ENCODE data around the gene C1QTNF3.
"Not testable (repeated sequence)": the region's sequence is repeated elsewhere in the genome, so short reads cannot be mapped to it uniquely, and the experiment has no call there.

Gene C1QTNF3

DNA sequence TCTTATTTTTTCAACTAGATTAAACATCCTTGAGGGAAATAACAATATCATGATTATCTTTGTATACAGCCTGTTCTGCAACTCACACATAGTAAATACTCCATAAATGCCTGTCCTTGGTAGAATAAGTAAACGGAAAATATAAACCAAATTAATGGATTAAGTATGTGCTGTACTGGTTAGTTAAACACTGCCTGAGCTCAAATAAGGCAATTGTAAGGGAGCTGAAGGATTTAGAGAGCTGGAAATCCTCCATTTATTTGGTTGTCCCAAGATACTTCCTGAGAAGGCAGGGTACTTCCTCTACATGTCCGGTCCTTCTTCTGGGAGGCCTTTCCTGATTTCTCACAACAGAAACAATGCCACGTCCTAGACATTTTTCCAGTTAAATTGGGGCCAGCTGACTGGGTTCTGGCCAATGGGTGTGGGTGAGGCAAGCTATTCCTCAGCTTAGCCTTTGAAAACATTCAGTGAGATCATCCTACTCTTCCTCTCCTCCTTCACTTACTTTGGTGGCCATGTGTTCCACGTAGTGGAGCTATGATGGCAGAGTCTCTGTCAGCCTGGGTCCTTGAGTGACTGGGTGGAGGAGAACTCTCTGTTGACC, 8.5 kb upstream of the C1QTNF3 start:
- no peak for DNase-seq (ENCODE audit: low read depth)

DNA sequence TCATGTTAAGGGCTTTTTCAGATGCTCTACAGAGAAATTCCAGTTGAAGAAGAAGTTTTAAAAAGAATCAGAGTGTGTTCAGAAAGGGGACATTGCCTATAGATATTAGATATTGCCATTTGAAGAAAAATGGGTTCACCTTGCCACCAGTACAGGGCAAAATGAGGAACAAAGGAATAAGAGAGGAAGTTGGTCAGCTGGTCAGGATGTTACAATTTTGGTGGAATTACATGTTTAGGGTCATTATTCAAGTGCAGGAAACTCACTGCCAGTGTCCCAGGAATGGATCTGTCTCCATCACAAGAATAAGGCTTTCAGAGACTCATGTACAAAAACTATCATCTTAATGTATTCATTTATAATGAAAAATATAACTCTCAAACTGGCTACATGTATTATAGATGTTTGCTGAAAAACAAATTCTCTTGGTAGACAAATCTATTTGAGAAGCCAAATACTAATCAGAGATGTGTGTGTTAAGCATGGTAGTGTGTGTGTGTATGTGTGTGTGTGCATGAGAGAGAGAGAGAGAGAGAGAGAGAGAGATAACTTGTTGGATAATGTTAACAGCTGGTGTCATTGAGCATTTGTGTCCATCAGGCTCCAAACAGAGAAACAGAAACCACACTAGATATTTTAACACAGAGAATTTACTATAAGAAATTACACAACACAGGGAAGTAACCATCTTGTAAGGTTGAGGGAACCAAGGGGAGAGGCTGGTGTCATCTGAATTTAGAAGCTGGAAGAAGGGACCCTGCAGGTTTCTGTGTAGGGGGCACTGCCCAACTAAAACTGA, 5.0 kb upstream of the C1QTNF3 start:
- no peak for DNase-seq (ENCODE audit: low read depth)

DNA sequence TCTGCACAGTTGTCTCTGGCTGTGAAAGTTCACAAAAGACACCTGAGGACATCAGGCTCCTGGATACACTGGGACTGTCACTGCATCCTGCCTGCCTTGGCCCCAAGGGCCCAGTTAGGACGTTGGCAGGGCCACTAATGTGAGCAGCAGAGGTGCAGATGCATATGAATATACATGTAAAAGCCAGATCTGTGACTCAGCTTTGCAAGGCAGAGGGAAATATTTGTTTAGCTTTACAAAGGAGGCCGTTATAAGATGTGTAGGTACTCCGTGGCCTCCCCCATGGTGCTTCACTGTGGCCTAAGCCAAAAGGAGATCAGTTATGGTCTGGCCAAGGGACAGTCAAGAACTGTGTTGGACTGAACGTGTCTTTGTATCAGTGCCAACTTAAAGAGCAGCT, 4.1 kb upstream of the C1QTNF3 start:
- DNase-seq (ENCODE audit: low read depth), result no peak

DNA sequence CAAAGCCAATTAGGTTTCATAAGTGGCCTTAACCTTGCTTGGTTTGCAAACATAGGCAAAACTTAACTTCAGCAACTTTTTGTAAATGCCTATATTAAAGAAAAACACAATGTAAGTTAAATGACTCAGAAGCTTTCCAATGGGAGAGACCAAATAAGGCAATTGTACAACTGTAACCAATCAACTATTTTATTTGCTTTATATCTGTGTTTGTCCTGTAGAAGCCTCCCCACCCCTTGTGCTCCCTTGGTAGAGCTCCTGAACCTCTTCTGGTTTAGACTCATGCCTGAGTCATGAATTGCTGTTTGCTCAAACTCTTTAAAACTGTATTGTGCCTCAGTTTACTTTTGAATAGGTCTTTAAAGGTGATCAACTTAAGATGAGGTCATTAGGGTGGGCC, 3.0 kb upstream of the C1QTNF3 start:
- peak; percentile 6 for DNase-seq (ENCODE audit: low read depth)

DNA sequence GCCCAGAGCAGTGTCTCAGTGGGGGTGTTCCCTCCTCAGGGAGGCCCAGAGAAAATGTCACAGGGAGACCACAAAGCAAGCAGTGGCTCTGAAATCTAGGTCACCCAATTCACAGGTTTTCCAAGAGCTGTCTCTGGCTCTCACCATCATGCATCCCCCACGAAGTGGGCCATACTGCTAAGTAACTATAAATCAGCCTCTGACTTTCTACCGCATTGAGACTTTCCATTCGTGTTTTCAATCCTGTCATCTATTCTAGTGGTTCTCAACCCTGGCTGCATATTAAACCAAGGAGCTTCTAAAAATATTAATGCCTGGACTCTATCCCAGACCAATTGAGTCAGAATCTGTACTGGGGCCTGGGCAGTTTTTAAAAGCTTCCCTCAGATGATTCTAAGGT, 2.0 kb upstream of the C1QTNF3 start:
- no peak for DNase-seq (ENCODE audit: low read depth)

DNA sequence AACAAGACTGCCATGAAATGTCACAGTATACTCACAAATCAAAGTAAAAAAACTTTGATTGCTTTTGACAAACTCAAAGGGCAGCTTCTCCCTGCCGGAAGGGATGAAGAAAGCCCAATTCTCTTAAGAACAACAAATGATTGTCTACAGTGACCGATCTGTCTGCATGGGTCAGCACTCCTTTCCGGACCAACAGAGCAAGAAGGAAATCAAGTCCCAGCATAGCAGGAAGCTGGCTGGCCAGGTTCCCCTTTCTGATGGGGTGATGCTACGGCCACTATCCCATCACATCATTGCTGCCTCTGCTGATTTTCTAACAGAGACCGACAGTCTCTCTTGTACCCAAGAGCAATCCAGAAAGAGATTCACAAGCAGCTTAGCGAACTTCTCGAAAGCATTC, 692 bp downstream of the C1QTNF3 start:
- no peak for DNase-seq (ENCODE audit: low read depth)

DNA sequence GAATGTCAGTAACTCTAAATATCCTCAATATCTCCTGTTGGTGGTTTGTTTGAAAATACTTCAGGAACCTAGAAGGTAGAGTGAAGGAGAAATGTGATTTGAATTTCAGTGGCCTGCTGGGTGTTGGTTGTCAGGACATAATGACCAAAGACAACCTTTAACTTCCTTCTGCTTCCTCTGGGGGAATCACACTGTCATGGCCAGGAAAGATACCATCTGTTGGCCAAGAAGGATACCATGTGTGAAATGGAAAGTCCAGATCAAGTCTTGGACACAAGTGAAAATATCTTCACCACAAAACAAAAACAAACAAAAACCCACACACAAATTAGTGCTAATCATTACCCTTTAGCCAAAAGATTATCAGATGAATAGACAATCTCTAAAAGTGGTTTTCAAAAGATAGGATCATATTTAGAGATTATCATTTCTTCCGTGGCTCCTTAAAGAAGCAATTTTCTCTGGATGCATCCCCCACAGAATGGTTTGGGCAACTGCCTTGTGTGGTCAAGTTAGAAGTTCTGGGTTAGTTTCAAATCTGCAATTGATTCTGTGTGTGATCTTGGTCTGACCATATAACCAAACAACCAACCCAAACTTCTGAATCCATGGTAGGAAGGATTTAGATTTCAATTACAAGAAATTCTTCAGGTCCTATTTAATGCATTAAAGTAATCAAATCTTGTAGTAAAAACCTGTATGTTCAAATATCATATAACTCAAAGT, 1.6 kb downstream of the C1QTNF3 start:
- no peak for DNase-seq (ENCODE audit: low read depth)

DNA sequence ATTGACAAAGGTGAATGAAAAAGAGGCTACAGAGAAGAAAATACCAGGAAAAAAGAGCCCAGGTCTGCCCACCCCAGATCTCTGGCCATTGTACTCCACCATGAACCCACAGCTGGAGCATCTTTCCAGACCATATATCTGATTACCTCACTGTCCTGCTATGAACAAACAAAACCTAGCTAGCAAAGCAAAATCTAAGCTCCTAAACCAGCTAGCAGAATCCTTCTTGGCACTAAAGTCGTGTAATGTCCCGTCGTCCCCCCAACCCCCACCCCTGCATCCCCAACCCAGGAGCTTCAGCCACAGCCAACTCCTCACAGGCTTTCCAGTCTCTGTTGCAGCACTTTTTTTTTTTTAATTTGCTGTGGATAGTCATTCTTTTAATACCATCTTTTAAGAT, 2.5 kb downstream of the C1QTNF3 start:
- DNase-seq (ENCODE audit: low read depth), result no peak

DNA sequence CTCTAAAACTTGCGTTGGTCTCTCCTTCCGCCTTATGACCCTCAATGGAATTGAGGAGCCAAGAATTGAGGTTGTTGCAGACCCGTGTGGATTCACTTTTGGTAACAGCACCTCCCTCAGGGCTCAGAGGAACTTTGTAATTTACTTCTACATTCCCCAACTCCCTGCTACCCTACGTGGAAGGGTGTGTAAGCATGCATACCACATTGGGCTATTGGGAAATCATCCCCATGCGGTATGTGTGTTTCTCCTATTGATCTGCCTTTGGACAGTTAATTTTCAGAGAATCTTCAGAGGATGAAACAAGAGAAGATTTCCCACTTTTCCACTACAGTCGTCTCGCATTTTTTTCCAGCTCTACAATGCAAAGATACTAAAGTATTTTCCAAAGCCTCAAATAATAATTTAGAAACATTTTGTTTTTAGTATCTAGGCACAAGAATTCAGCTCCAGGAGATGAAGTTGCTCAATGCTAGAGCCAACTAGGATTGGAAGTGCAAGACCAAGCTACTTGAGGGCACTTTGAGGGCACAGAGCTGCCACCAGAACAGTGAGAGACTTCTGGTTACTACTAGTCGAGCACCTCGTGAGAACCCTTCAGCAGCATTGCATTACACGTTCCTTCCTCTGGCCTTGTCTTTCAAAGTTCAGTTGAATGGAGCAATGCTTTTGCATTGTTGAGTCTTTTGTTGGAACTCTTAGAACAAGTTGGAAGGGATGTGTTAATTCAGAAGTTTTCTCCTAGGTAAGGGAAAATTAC, 3.4 kb downstream of the C1QTNF3 start:
- DNase-seq (ENCODE audit: low read depth), result no peak

DNA sequence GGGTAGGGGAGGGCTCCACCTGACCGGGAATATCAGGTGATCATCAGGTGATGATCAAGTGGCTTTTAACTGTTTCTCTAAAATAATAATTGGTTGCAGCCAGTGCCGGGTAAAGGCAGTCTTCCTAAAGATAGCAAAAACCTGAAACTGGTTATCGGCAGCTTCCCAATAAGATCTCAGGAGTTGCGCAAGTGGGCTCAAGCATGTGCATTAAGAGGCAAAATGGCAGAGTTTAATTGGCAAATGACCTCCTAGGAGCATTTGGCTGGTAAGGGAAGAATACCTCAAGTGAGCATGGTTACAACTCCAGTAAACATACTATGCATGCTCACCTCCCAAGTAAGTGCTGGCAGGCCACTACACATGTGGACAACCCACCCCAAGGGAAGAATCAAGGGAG, 4.2 kb downstream of the C1QTNF3 start:
- DNase-seq (ENCODE audit: low read depth), result no peak

DNA sequence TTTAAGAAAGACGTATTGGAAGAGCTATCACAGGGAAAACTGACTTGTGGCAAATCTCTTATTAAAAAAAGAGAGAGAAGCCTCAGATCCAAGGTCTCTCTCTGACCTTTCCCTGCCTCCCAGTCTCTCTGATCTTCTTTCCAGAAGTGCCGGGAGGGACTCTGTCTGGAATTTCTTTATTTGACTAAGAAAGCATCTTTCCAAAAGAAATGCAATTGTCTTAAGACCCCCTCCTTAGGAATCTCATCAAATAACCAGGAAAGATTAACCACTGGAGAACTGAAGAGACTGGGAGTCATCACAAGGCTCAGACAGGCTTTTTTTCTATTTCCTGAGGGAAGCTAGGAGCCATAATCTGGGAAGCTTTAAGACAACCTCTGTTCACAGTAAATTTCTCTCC, 4.6 kb downstream of the C1QTNF3 start:
- no peak for DNase-seq (ENCODE audit: low read depth)

DNA sequence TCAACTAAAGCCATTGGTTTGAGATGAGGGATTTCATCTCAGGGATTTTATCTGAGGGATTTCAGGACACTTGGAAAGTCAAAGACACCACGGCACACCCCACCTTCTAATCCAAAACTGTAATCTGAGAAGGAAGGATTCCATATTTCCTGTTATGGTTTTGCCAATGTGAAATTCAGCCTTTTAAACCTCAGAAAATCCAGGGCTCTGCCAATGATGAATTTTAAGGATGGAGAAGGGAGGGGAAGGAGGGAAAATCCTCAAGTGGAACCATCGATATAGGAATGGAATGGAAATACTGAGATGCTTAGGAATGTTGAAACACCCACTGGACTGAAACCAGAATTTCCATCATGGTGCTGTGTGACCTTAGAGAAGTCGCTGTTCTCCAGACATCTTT, 5.3 kb downstream of the C1QTNF3 start:
- no peak for DNase-seq (ENCODE audit: low read depth)

DNA sequence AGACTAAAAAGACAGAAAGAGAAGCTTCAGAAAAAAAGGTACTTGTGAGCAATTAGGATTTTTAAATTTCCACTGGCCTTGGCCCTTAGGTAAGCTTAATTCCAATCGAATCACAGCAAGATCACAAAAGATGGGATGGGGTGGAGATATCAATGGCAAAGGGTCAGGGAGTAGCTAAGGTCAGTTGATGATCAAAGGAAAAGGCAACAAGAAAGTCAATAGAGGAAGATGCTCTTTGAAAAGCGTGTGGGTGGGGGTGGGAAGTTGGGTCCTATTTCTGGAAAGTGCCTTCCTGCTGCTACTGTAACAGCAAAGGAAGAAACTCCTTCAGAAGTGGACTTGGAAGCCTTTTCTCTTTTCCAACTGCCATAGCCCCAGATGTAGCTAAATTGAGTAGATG, 7.3 kb downstream of the C1QTNF3 start:
- DNase-seq (ENCODE audit: low read depth), result no peak

DNA sequence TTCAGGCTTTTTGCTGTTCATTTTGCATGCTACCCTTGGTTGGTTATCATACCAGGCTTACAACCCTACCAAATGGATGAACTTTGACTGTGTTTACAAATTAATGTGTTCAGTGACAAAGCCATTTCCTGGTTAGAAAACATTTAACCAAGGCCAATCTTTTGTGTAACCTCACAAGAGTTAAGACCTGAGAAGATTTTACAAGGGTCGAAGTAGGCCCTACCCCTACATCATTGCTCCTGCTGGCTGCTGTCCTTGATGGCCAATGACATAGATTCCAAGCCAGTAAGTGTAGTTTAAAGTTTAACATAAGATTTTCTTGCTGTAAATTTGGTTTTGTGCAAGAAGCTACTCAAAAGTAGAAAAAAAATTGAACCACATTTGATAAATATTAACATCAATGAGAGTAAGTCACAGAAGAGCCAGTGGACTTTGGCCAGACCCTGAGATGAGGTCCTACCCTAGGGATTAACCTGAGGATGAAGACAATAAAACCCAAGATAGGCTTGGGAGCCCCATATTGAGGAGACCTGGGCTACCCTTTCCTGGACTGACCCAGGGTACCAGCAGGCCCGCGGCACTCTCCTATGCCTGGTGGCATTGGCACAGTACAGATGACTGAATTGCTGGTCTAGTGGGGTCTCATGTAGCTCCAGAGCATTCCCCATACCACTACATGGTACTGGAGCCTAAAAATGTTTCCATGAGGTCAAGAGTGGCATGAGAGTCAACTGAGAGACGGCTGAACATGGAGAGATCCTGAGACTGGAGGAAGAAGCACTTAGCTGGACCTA, 8.3 kb downstream of the C1QTNF3 start:
- DNase-seq (ENCODE audit: low read depth), result no peak

DNA sequence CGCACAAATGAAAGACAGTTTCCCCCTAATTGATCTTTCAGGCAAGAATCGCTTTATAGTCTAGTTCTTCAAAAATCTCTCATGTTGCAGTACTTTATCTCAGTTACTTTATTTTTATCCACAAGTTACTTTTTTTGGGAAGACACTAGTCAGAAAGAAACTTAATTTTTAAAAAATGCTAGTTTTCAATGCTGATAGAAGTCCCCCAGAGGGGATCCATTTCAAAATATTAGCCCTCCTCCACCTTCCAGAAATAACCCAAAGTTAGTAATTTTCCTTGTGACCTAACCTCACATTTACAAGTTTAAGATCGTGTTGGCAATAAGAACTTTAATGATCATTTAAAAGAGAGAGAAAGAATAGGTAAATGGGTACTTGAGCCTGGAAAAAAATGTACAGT, 11.0 kb downstream of the C1QTNF3 start:
- no peak for DNase-seq (ENCODE audit: low read depth)

DNA sequence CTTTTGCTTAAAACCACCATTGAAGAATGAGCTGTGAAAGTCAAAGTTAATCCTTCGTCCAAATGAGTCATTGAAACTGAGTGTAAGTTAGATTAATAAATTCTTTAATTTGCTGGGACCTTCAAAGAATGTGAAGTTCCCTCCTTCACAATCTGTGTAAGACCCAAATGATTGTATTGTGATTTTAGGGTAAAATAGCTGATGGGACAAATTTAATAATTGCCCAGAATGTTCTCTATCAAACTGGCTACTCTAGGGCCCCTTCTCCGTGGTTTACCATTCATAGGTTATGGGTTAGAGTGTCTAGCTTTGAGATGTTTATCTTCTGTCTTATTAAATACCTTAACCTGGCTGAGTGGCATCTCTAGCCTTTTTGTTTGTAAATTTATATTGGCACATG, 11.9 kb downstream of the C1QTNF3 start:
- DNase-seq (ENCODE audit: low read depth), result no peak

DNA sequence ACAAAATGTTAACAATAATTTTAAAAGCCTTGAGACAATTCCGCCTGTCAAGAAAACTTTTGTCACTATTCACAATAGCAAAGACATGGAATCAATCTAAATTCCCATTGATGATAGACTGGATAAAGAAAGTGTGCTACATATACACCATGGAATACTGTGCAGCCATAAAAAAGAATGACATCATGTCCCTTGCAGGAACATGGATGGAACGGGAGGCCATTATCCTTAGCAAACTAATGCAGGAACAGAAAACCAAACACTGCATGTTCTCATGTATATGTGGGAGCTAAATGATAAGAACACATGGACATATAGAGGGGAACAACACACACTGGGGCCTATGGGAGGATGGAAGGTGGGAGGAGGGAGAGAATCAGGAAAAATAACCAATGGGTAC, 12.4 kb downstream of the C1QTNF3 start:
- DNase-seq (ENCODE audit: low read depth), result not testable (repeated sequence)

DNA sequence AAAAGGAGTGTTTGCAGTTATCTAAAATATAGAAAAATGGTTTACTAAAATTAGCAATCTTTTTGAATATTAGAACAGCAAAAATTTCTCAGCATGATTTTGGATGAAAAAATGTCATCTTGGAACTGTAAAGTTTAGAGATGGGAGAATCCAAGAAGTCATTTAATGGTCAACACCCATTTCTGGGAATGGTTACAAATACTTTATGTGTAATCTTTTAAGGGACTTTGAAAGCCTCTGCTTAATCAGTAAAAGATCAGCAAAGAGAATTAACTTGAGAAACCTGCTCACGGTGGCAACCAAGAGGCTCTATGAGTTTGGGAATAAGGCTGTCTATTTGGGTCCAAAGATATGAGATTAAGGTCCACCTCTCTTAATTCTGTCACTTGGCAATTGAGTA, 13.0 kb downstream of the C1QTNF3 start:
- DNase-seq (ENCODE audit: low read depth), result no peak

DNA sequence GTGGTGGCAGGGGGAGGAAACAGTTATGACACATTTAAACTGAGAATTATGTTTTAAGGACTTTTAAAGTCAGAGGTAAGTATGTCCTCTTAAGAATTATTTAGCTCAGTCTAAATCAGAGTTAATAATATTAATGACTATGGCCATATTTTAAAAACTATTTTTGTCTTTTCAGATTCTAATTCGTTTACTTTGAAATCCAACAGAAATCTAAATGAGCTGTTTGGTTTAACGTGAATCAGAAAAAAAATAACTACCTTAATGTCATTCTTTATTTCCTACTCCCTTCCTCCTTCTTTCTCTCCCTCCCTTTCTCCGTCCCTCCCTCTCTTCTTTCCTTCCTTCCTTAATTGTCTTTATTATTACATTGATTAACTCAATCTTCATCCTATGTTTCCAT, 14.7 kb downstream of the C1QTNF3 start:
- no peak for DNase-seq (ENCODE audit: low read depth)

DNA sequence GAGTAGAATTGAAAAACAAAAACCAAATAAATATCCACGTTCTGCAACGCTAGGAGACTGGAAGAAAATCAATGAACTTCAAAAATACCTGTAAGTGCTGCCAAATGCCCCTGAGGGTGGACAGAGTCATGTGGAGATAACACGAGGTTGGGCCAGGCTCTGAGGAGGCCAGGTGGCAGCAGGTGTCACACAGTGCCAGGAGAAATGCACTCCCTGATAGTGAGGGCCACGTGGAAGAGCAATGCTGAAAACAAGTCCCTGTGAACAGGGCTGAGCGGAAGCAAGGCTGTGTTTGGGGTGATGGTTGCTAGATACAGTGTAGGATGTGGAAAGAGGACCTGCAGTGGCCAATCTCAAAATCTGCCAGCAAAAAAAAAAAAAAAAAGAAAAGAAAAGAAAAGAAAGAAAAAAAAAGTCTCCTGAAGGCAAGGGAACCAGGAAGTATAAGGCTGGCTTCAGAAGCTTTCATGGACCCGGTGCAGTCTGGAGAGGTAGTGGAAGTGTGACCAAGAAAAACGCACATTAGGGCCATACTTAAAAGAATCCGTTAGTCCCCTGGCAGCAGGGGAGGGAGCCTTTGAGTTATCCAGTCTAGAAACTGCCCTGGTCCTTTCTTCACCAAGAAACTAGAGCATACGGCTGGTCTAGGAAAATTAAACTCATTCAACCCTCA, 16.8 kb downstream of the C1QTNF3 start:
- DNase-seq (ENCODE audit: low read depth), result no peak

DNA sequence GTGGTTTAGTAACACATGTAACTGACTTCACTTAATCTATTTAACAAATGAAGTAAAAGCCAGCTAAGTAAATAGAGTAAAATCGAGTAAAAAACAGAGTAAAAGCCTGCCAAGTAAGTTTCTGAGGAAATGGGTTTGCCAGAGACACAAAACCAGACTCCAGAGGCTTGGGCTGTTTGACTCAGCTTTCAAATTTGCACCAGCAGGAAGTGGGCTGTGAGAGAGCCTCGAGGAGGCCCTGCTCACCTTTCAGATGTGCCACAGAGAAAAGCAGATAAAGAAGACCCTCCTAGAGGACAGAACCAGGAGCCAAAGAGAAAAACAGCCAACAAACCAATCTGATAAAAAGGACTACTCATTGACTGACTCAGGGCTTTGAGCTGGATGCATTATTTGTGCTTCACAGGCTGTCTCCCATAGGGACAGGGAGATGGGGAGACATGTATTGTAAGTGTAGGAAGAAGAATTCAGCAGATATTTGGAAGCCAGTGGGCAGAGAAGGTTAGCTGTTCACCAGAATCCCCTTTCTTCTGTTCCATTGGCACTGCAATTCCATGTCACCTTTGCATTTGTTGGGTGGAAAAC, 20.8 kb downstream of the C1QTNF3 start:
- DNase-seq (ENCODE audit: low read depth), result no peak
